ENCODE measurements around the gene ELF5. TPM values are rescaled to one million over a fixed set of nuclear protein-coding genes. Genes with fewer than 3 reads are reported as not detected.
A peak's percentile ranks its signal among the peaks of the same experiment; 100 is the strongest.

Gene ELF5
- total and polyA plus RNA-seq, 8 donors = 0.09 to 0.46 (median 0.14) TPM; not detected in 2

DNA sequence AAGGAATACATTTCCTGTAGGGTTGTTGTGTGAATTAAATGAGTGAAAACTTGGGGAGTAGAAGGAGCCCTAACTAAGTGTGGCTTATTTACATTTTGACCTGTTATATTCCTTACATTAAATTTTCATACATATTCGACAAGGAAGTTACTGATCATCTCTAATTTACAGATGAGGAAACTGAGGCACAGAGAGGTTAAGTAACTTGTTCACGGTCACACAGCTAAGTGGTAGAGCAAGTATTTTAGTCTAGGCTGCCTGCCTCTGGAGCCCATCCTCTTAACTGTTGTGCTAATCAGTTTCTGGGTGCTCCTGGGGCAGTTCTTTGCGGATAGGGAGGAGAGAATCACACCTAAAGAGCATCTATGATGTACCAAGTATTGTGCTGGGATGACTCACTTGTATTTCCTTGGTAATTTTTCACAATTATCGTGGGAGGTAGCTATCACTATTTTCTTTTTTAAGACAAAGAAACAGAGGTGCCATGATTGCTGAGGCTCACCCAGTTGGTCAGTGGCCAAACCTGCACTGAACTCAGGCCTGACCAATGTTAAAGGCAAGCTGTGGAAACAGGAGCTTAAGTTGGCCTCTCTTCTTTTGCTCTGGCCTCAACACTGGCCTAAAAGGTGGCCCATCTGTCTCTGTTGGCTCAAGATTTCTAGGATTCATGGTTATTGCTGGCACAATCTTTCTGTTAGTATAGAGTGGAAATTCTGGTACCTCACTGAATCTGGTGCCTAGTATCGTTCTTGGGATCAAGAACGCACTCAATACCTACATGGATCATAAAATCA is 2.9 kb upstream of the ELF5 start:
- H3K36me3 ChIP-seq = no peaks in the 10 kb centered on the region
- intact Hi-C loops (cut with DNase I) = no loop called here
- H3K9me3 ChIP-seq = no peaks in the 10 kb centered on the region
- ATAC-seq (no peak), DNase-seq (no peak), FAIRE-seq (no peak)
- no peaks in the 10 kb centered on the region for H3K4me1 ChIP-seq
- no peaks in the 10 kb centered on the region for H3K27me3 ChIP-seq
- TF ChIP-seq, protein P1, sequence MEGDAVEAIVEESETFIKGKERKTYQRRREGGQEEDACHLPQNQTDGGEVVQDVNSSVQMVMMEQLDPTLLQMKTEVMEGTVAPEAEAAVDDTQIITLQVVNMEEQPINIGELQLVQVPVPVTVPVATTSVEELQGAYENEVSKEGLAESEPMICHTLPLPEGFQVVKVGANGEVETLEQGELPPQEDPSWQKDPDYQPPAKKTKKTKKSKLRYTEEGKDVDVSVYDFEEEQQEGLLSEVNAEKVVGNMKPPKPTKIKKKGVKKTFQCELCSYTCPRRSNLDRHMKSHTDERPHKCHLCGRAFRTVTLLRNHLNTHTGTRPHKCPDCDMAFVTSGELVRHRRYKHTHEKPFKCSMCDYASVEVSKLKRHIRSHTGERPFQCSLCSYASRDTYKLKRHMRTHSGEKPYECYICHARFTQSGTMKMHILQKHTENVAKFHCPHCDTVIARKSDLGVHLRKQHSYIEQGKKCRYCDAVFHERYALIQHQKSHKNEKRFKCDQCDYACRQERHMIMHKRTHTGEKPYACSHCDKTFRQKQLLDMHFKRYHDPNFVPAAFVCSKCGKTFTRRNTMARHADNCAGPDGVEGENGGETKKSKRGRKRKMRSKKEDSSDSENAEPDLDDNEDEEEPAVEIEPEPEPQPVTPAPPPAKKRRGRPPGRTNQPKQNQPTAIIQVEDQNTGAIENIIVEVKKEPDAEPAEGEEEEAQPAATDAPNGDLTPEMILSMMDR (IDR thresholded peaks at IDR 0.05) = no peak
- 86 to 93% methylated on average over 6 of the region's 6 CpGs for WGBS, 2 donors
- no peak overlapping the region for H3K4me3 ChIP-seq
- no peak overlapping the region for H3K27ac ChIP-seq

DNA sequence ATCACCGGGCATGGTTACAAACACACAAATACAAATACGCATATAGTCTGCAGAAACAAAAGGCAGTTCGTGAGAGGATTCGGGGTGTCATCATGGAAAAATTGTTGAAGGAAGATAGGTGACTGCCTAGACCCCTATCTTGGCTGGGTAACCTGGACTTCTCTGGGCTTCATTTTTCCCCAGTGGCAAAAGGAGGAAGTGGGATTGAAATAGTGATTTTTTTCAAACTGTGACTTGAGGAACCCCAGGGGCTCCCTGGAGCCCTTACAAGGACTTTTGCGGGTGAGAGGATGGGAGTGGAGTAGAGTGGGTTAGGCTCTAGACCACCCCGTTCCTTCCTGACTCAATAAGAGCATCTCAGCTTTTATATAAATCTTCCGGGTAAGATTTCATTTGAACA is 1.0 kb upstream of the ELF5 start:
- FAIRE-seq = no peak
- no peaks in the 10 kb centered on the region for H3K9me3 ChIP-seq

DNA sequence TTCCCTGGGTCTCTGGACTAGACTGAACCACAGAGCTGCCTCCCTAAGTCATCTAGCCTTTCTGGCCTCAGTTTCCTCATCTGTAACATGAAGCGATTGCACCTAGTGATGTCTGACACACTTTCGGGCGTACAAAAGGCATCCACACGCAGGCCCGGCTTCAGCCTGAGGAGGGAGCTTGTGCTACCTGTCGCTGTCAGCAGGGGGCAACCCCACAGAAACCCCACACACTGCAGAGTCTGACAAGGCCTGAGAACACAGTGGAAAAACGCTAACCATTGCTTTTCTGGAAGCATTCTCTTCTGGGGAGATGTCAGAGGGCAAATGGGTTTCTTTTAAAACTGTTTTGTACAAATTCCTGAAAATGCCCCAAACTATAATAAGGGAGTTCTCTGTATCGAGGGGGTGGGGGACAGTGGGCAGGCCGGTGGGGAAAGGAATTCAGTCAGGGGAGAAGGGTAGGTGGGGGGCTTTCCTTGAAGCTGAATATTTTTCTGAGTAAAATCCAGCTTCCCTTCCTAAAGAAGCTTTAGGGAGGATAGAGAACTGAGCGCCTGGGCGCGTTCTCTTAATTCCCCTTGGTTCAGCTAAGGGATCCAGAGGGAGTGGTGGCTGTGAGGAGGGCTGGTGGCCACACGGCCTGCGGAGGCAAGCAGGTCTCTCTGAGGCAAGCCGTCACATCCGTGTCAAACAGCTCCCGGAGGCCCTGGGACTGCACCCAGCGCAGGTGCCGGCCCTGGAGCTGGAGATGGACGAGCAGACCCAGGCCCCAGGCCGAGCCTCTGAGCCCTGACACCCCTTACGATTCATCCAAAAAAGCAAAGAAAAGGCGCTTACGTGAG is 533 bp downstream of the ELF5 start:
- Histone ChIP-seq H3K4me3 (no peak overlapping the region), H3K36me3 (no peaks in the 10 kb centered on the region), H3K9me3 (no peaks in the 10 kb centered on the region), H3K27me3 (no peaks in the 10 kb centered on the region), H3K4me1 (no peaks in the 10 kb centered on the region), H3K27ac (no peak overlapping the region)
- DNase-seq = peak; percentile 40 to 81 (median 66)
- ATAC-seq = peak; percentile 93 to 95 (median 94)
- TF ChIP-seq, protein P1 (IDR thresholded peaks at IDR 0.05) = peak; percentile 50 to 65 (median 61)
- 40 to 45% methylated on average over 24 of the region's 24 CpGs for WGBS, 2 donors
- no peak for FAIRE-seq
- intact Hi-C loops (cut with DNase I) = no loop called here

More for the DNA sequence above, 1.0 kb upstream of the ELF5 start:
- 91% methylated on average over 7 of the region's 7 CpGs for WGBS, 2 donors
- ATAC-seq (no peak), DNase-seq (no peak)
- Histone ChIP-seq H3K4me3 (no peak overlapping the region), H3K36me3 (no peaks in the 10 kb centered on the region), H3K27me3 (no peaks in the 10 kb centered on the region), H3K27ac (no peak overlapping the region), H3K4me1 (no peaks in the 10 kb centered on the region)
- TF ChIP-seq, protein P1 (IDR thresholded peaks at IDR 0.05) = no peak
- intact Hi-C loops (cut with DNase I) = no loop called here

DNA sequence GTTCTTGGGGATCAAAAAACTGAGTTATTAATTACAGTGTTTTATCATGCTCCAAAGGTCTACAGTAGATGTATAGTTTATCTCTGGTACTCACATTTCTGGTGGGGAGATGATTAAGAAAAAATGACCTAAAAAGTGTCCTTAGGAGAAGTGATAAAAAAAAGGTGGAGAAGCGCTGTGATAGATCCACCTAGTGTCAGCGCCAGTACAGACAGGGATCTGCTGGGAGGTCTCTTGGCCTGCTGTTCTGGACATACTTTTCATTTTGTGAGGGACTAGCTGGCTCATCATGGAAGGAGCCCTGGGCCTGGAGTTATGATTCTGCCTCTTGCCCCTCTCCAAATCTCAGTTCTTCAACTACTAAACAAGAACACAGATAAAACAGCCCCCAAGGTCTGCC is 2.9 kb downstream of the ELF5 start:
- Histone ChIP-seq H3K27me3 (no peaks in the 10 kb centered on the region), H3K27ac (no peak overlapping the region), H3K9me3 (no peaks in the 10 kb centered on the region), H3K4me1 (no peaks in the 10 kb centered on the region), H3K4me3 (no peak overlapping the region), H3K36me3 (no peaks in the 10 kb centered on the region)
- WGBS, 2 donors = 97 to 98% methylated on average over 2 of the region's 2 CpGs
- intact Hi-C loops (cut with DNase I) = no loop called here
- FAIRE-seq = no peak
- DNase-seq = no peak
- TF ChIP-seq, protein P1 (IDR thresholded peaks at IDR 0.05) = no peak
- ATAC-seq = no peak

Measured in pancreas (tissue), 10 donors.